HG03520 (cell line): Measurements from ENCODE around the gene NAA35.

ENCODE experiments used
- ATAC-seq: cut with Tn5 transposase; IDR thresholded peaks from one replicate; pipeline ENCODE4 v1.9.1; 2021; ENCODE audit warnings: mild to moderate bottlenecking, moderate library complexity; ENCODE audit not compliant: unreplicated experiment

Gene NAA35

DNA sequence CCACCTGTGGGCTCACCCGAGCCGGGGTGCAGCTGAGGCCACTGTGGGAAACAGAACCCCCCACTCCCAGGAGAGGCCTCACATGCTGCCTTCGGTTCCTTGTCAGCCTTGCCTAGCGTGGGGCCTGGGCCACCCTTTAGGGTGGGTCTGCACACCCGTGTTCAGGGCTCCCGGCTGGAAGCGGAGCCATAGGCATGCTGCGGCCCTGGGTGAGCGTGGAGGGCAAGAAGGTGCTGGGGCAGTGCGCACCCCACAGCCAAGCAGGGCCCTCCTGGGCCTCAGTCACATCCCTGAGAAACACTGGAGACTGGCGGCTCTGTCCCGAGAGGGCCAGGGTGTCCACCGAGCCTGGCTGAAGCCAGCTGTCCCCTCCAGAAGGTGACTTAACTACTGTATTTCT, 116.5 kb downstream of the NAA35 start:
- ATAC-seq = no peak

- ATAC-seq = no peak
These were observed 121.2 kb downstream of the NAA35 start for GRCh38 chr9:86061972-86062739.

GRCh38 chr9:86062845-86063693, 122.1 kb downstream of the NAA35 start:
- no peak for ATAC-seq

- no peak for ATAC-seq
These were observed 123.3 kb downstream of the NAA35 start for GRCh38 chr9:86064220-86064619.

DNA sequence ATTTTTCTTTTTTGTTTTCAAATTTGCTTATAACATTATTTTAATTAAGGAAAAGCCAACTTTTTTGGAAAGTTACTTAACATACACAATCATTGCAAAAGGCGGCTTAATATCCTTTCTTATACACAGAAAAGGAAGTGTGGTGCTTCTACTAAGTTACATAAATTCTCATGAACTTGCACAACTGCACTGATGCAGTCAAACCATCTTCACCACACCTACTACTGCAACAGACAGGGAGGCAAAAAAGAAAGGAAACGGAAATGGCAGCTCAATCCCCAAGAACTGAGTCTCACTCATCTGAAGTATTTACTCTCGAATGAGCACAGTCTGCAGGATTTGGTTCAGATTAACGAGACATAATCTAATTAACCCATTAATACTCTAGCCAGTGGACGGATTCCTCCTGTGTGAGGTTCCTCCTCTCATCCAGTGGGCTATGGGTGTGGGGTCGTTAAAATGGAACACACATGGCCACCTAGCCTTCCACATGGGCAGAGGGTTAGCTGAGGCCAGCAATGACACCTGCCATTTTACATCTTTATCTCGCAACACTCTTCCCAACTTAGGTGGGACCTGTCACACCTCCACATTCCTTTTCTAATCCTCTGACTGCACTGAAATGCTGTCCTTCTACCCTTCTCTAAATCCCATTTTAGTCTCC, 128.4 kb downstream of the NAA35 start:
- ATAC-seq = no peak
